PC-9 (cell line): ENCODE data around the gene CEP83.

Experiments used
- CTCF ChIP-seq: fragments of 200-600 bp; sonication (generic); conservative IDR thresholded peaks from 2 replicates; pipeline ENCODE4 v1.6.1; 2017; ENCODE audit warnings: mixed run types, antibody characterized with exemption, mild to moderate bottlenecking, moderate library complexity
- EZH2 ChIP-seq: fragments of 200-600 bp; sonication (generic); IDR thresholded peaks from 2 replicates; pipeline ENCODE4 v1.8.0; 2017; ENCODE audit warnings: antibody characterized with exemption, low read depth

GRCh38 chr12:94386422-94386821 is 73.2 kb downstream of the CEP83 start:
- no peak for TF ChIP-seq CTCF
- TF ChIP-seq EZH2, result no peak
